HG03342 (cell line): ENCODE data around the gene NUP62CL.
"Not testable (repeated sequence)": the region's sequence is repeated elsewhere in the genome, so short reads cannot be mapped to it uniquely, and the experiment has no call there.

ENCODE experiments used
- ATAC-seq: cut with Tn5 transposase; IDR thresholded peaks from one replicate; pipeline ENCODE4 v1.9.1; 2021; ENCODE audit warnings: mild to moderate bottlenecking, moderate library complexity; ENCODE audit not compliant: unreplicated experiment

The NUP62CL gene

DNA sequence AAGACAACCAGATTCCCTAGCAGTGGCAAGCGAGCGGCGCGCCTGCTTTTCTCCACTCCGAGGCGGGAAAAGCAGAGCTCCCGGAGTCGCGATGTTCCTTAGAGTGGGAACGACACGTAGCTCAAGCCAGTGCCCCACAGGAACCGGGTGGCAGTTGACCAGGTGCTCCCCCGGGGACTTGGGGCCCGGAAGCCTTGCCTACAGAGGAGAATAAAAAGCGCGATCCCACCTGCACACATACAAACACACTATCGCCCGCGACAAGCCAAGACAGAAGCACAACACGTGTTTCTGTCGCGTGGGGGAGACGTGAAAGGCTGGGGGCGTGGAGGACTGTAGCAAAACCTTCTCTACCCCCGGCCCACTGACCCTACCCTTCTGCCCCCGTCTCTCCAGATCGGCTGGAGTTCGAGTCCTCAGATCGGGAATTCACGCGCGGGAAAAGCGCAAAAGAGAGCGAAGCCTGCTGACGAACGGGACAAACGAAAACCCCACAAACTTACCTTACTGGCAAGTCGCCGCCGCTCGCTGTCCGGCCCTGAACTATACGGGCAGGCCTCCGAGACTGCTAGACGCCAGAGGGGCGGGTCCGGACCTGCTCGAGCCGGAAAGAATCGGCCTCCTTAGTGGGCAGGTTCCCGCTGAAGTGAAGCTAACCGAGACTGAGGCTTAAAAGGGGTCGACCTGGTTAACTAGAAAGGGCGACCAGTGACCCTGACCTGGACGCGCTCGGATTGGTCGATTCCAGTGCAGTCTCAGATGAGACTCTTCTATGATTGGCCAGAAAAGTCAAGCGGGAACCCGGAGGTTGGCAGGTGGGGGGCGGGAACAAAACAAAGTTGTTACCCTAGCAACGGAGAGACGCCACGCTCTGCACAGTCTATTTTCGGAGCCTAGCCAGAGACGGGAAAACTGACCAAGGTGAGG, at the start of gene NUP62CL, which contains the start of gene DNAAF6:
Gene NUP62CL (minus strand): TSS at position 664 of the 927 bp plus-strand sequence. CDS start 31,287 bp downstream, outside the sequence.
Gene DNAAF6 (plus strand): TSS at position 842 of the 927 bp plus-strand sequence. CDS start 6,265 bp downstream, outside the sequence.
- ATAC-seq, result peak; percentile 96

DNA sequence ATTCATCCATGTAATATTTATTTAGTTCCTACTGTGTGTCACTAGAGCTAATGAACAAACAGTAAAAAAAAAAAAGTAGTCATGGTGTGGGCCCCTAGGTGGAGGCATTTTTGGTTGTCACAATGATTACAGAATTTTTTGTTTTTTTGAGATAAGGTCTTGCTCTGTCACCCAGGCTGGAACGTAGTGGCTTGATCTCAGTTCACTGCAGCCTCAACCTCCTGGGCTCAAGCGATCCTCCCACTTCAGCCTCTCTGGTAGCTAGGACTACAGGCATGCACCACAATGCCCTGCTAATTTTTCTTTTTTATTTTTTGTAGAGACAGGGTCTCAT, 22.2 kb upstream of the NUP62CL start:
- ATAC-seq, result no peak

DNA sequence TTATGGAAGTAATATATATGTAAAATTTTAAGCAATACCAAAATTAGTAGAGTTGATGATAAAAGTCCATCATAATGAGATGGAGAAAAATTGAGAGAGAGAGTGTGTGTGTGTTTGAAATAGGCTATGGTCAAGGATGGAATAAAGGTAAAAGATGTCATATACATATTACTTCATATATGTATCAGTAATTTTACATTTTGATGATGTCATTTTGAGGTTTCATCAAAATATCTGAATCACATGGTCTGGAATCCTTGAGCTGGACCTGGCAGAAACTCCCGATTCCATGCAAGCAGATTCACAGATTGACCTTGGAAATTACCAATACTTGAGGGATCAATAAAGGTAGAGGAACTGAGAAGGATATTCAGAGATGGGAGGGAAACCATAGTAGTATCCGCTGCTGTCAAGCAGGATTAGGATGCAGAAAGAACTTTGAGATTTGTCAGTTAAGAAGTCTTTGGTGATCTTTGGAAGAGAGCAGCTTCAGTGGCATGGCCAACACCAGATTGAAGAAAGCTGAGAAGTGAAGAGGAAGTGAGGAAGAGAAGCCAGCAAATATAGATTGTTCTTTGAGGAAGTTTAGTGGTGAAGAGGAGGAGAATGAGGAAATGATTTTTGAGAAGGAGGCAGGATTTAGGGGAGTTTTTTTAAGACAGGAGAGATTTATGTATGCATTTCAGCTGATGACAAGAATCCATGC, 21.7 kb upstream of the NUP62CL start:
- no peak for ATAC-seq

DNA sequence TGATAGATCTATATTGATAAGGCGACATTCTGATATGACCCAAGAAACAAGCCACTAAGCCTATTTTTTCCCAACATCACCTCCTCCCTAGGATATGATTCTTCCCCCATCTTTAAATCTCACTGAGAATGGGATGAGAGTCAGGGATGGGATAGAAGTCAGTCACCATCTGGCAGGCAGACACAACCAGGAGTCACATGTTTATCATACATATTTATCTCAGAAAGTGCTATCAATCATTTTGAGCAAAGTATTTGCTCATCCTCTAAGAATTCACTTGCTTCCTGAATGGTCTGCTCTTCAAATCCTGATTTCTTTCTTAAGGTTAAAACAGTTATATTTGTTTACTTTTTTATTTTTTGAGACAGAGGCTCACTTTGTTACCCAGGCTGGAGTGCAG, 20.5 kb upstream of the NUP62CL start:
- ATAC-seq, result no peak

GRCh38 chrX:107213477-107213876, 7.2 kb upstream of the NUP62CL start:
- ATAC-seq, result no peak

- no peak for ATAC-seq
Measured at GRCh38 chrX:107207943-107208342, 1.7 kb upstream of the NUP62CL start.

DNA sequence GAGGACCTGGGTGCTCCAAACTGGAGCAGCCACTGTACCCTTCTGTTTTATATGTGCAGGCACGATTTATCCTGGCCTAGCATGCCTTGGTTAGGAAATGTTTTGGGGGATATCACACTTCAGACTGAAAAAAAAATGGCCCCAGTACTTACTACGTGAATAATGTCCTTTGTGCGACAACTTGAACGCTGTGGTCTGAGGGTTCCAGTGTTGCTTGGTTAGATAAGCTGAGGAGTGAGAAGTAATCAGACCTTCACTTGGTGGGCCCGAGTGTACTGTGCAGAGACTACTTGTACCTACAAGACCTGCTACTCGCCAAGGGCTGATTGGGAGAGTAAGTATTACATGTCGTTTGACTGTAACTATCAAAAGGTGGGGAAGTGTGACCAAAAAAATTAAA, 856 bp upstream of the NUP62CL start:
- ATAC-seq, result no peak

DNA sequence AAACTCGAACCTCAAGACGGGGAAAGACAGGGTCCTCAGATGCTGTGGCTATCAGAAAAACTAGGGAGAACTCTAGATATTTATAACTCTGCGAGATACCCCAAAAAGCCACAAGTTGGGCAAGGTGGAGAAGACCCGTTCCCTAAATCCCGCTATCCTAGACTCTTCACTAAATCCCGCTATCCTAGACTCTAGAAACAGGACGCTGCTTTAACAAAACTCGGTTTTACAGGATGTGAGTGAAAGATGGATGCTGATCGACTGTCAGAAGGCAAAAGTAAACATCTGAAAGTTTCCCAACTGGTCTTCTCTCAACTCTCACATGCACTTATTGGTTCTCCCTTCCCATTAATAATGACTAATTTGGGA, 448 bp upstream of the NUP62CL start:
- no peak for ATAC-seq

GRCh38 chrX:107204068-107204605, 2.1 kb downstream of the NUP62CL start:
- no peak for ATAC-seq

DNA sequence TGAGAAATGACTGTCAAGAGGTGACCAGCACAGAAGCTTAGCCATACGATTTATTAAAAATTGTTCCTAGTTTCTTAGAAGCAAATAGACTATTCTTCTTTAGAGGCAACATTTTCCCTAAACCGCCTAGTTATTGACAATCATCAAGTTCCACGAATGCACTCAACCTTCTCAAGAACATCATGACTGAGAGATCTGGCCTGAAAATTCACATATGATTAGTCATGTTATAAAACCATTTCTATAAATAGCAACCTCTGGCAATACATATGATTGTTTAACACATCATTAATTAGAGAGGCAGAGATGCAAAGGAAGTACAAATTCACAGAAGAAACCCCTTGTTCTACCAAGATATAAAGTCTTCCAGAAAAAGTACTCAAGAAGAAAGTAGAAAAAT, 6.7 kb downstream of the NUP62CL start:
- no peak for ATAC-seq

DNA sequence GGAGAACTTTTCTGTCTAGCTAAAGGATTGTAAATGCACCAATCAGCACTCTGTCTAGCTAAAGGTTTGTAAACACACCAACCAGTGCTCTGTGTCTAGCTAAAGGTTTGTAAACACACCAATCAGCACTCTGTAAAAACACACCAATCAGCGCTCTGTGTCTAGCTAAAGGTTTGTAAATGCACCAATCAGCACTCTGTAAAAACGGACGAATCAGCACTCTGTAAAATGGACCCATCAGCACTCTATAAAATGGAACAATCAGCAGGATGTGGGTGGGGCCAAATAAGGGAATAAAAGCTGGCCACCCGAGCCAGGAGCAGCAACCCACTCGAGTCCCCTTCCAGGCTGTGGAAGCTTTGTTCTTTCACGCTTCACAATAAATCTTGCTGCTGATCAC, 8.2 kb downstream of the NUP62CL start:
- not testable (repeated sequence) for ATAC-seq

DNA sequence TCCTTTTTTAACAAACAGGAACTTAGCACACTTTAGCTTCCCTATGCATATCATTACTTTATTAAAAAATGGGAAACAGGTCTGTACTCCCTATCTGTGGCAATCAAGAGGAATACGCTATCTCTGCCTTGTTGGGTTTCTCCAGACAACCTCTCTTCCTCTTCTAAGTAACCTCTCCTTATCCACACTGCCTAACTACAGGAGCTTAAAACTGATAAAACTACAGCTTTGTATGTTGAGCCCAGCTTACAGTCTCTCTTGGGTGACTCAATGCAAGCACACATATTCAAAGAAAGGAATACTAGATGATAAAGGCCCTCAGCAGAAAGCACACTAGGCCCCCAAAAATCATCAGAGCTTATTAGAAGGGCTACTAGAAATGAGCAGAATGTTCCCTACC, 8.9 kb downstream of the NUP62CL start:
- ATAC-seq, result no peak

- ATAC-seq, result no peak
Measured at GRCh38 chrX:107171369-107172102, 34.7 kb downstream of the NUP62CL start.

- ATAC-seq, result no peak
Measured at GRCh38 chrX:107168712-107169111, 37.5 kb downstream of the NUP62CL start.

- no peak for ATAC-seq
Measured at GRCh38 chrX:107168257-107168656, 38.0 kb downstream of the NUP62CL start.

- ATAC-seq, result no peak
Measured at GRCh38 chrX:107167163-107167921, 38.9 kb downstream of the NUP62CL start.

- ATAC-seq, result not testable (repeated sequence)
Measured at GRCh38 chrX:107157618-107158017, 48.6 kb downstream of the NUP62CL start.

DNA sequence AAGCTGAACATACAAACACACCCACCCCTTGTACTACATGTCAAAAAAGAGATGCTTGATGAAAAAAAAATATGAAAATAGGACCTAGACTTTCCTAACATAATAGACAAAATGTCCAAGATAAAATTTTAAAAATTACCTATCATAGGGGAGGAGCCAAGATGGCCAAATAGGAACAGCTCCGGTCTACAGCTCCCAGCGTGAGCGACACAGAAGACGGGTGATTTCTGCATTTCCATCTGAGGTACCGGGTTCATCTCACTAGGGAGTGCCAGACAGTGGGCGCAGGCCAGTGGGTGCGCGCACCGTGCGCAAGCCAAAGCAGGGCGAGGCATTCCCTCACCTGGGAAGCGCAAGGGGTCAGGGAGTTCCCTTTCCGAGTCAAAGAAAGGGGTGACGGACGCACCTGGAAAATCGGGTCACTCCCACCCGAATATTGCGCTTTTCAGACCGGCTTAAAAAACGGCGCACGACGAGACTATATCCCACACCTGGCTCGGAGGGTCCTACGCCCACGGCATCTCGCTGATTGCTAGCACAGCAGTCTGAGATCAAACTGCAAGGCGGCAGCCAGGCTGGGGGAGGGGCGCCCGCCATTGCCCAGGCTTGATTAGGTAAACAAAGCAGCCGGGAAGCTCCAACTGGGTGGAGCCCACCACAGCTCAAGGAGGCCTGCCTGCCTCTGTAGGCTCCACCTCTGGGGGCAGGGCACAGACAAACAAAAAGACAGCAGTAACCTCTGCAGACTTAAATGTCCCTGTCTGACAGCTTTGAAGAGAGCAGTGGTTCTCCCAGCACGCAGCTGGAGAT, 50.4 kb downstream of the NUP62CL start:
- not testable (repeated sequence) for ATAC-seq

DNA sequence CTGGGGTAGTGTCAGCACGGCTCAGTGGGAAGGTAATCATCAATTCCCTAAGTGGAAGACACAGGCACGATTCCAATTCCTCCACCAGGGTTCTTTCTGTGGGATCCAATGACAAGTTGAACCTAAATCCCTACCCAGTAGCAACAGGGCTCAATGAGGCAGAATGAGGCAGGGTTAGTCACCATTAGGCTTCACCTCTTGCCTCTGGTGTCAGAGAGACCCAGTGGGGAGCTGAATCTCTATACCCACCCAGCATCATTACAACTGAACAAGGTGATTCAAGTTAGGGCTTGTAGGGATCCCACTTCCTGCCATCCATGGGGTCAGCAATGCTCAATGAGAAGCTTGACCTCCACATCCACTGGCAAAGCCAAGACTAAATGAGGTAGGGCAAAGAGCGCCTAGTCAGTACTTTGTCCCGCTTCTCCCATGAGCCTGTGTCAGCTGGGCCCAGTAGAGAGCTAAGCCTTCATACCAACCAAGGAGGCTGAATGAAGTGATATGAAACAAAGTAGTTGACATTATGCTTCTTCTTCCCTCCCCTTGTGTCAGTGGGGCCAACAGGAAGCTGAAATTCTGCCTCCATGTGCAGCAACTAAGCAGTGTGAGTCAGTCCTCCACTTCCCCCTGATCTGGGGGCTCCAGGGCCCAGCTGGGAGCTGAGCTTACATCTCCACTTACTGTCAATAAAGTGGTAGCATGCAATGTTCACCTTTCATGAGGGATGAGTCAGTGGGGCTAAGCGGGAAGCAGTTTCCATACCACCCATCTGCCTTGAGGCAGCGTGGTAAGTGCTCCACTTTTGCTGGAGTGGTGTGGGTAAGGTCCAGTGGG, 51.2 kb downstream of the NUP62CL start:
- no peak for ATAC-seq
